ENCODE measurements around the gene STAM. TPM values are rescaled to one million over a fixed set of nuclear protein-coding genes. Genes with fewer than 3 reads are reported as not detected.

STAM gene
- total RNA-seq, 2 experiments from 2014 or later: 52.4 to 53.3 TPM

GRCh38 chr10:17710181-17710580, 66.2 kb downstream of the STAM start:
- no peak overlapping the region for H3K4me3 ChIP-seq (ENCODE audit: low read length)
- Mint-ChIP-seq H3K4me1 (ENCODE audit: low read depth) (no peaks in the 10 kb centered on the region), H3K9me3 (no peaks in the 10 kb centered on the region), H3K27me3 (no peaks in the 10 kb centered on the region), H3K4me3 (no peak overlapping the region), H3K36me3 (ENCODE audit: low read depth) (peaks cover 94% of the 10 kb centered on the region), H3K27ac (no peak overlapping the region)
- H3K27me3 ChIP-seq (ENCODE audit: control insufficient read depth in 1 of 2, insufficient read depth in 2 of 2, low read length in 2 of 2): no peaks in the 10 kb centered on the region
- ATAC-seq (ENCODE audit: poor library complexity): no peak
- POLR2A ChIA-PET: no interaction called here
- H3K9me3 ChIP-seq (ENCODE audit: control insufficient read depth in 1 of 2, insufficient read depth in 1 of 2, low read length in 2 of 2): no peaks in the 10 kb centered on the region
- TF ChIP-seq CTCF (IDR thresholded peaks at IDR 0.05): no peak
- H3K36me3 ChIP-seq (ENCODE audit: insufficient read depth, low read length): peaks cover 75% of the 10 kb centered on the region
- intact Hi-C loops (cut with DNase I, micrococcal nuclease): no loop called here
- H3K4me1 ChIP-seq (ENCODE audit: insufficient read depth, low read length): no peaks in the 10 kb centered on the region
- no peak for DNase-seq
- no peak overlapping the region for H3K27ac ChIP-seq (ENCODE audit: low read depth in 1 of 2, low read length in 2 of 2)
- CTCF ChIA-PET: no interaction called here

- no peak for TF ChIP-seq CTCF (IDR thresholded peaks at IDR 0.05)
- Mint-ChIP-seq H3K4me3 (no peak overlapping the region), H3K36me3 (ENCODE audit: low read depth) (peaks cover 97% of the 10 kb centered on the region), H3K27me3 (no peaks in the 10 kb centered on the region), H3K4me1 (ENCODE audit: low read depth) (no peaks in the 10 kb centered on the region), H3K27ac (no peak overlapping the region), H3K9me3 (no peaks in the 10 kb centered on the region)
- ChIA-PET CTCF (no interaction called here), POLR2A (no interaction called here)
- no peak overlapping the region for H3K4me3 ChIP-seq (ENCODE audit: low read length)
- H3K4me1 ChIP-seq (ENCODE audit: insufficient read depth, low read length): no peaks in the 10 kb centered on the region
- no peak overlapping the region for H3K27ac ChIP-seq (ENCODE audit: low read depth in 1 of 2, low read length in 2 of 2)
- intact Hi-C loops (cut with DNase I, micrococcal nuclease): no loop called here
- no peaks in the 10 kb centered on the region for H3K27me3 ChIP-seq (ENCODE audit: control insufficient read depth in 1 of 2, insufficient read depth in 2 of 2, low read length in 2 of 2)
- no peak for ATAC-seq (ENCODE audit: poor library complexity)
- no peaks in the 10 kb centered on the region for H3K9me3 ChIP-seq (ENCODE audit: control insufficient read depth in 1 of 2, insufficient read depth in 1 of 2, low read length in 2 of 2)
- peaks cover 66% of the 10 kb centered on the region for H3K36me3 ChIP-seq (ENCODE audit: insufficient read depth, low read length)
- DNase-seq: no peak
These were observed 68.1 kb downstream of the STAM start for GRCh38 chr10:17712053-17712452.

GRCh38 chr10:17712717-17713471, 68.9 kb downstream of the STAM start:
- H3K27me3 Mint-ChIP-seq: no peaks in the 10 kb centered on the region
- Histone ChIP-seq H3K36me3 (ENCODE audit: insufficient read depth, low read length) (peaks cover 69% of the 10 kb centered on the region), H3K4me3 (ENCODE audit: low read length) (no peak overlapping the region), H3K4me1 (ENCODE audit: insufficient read depth, low read length) (no peaks in the 10 kb centered on the region), H3K27me3 (ENCODE audit: control insufficient read depth in 1 of 2, insufficient read depth in 2 of 2, low read length in 2 of 2) (no peaks in the 10 kb centered on the region), H3K27ac (ENCODE audit: low read depth in 1 of 2, low read length in 2 of 2) (no peak overlapping the region), H3K9me3 (ENCODE audit: control insufficient read depth in 1 of 2, insufficient read depth in 1 of 2, low read length in 2 of 2) (no peaks in the 10 kb centered on the region)
- H3K27ac Mint-ChIP-seq: no peak overlapping the region
- peaks cover 100% of the 10 kb centered on the region for H3K36me3 Mint-ChIP-seq (ENCODE audit: low read depth)
- H3K4me3 Mint-ChIP-seq: no peak overlapping the region
- intact Hi-C loops (cut with DNase I, micrococcal nuclease): no loop called here
- TF ChIP-seq CTCF (IDR thresholded peaks at IDR 0.05): no peak
- ATAC-seq (ENCODE audit: poor library complexity) (no peak), DNase-seq (no peak)
- CTCF ChIA-PET: no interaction called here
- POLR2A ChIA-PET: no interaction called here
- no peaks in the 10 kb centered on the region for H3K9me3 Mint-ChIP-seq
- no peaks in the 10 kb centered on the region for H3K4me1 Mint-ChIP-seq (ENCODE audit: low read depth)
